SK-N-MC (cell line): ENCODE data around the gene DCAF8L1.

ENCODE experiments used
- EZH2 ChIP-seq: fragments of 200-600 bp; sonication (generic); IDR thresholded peaks from one replicate; pipeline ENCODE4 v1.6.1; 2017; ENCODE audit warnings: antibody characterized with exemption
- POLR2AphosphoS5 ChIP-seq: IDR thresholded peaks from 2 replicates; pipeline ENCODE4 v1.6.1; 2012; ENCODE audit warnings: mild to moderate bottlenecking, low read depth, low read length, borderline replicate concordance

GRCh38 chrX:27933361-27933760, 47.9 kb downstream of the DCAF8L1 start:
- TF ChIP-seq EZH2, result no peak
- TF ChIP-seq POLR2AphosphoS5, result no peak
